GM19193 (cell line): ENCODE results near the gene PNMT.

Experiments used
- POLR2A ChIP-seq: IDR thresholded peaks from 4 replicates; pipeline ENCODE4 v1.6.1; 2011; ENCODE audit not compliant: insufficient read depth, insufficient read length; ENCODE audit errors: extremely low read depth

The PNMT gene

GRCh38 chr17:39641883-39642282 is 26.4 kb upstream of the PNMT start:
- no peak for TF ChIP-seq POLR2A

- TF ChIP-seq POLR2A = no peak
These were observed 25.8 kb upstream of the PNMT start for GRCh38 chr17:39642291-39643074.

- TF ChIP-seq POLR2A = no peak
These were observed 25.0 kb upstream of the PNMT start for GRCh38 chr17:39643271-39643670.

GRCh38 chr17:39647256-39647655 is 21.0 kb upstream of the PNMT start:
- no peak for TF ChIP-seq POLR2A

GRCh38 chr17:39648616-39649366 is 19.5 kb upstream of the PNMT start:
- TF ChIP-seq POLR2A = no peak

- TF ChIP-seq POLR2A = no peak
These were observed 18.1 kb upstream of the PNMT start for GRCh38 chr17:39650121-39650579.

GRCh38 chr17:39651923-39652586 is 16.2 kb upstream of the PNMT start:
- TF ChIP-seq POLR2A = no peak

- no peak for TF ChIP-seq POLR2A
These were observed 15.5 kb upstream of the PNMT start for GRCh38 chr17:39652587-39653315.

GRCh38 chr17:39653316-39653661 is 15.0 kb upstream of the PNMT start:
- TF ChIP-seq POLR2A = no peak

GRCh38 chr17:39653662-39654331 is 14.5 kb upstream of the PNMT start:
- no peak for TF ChIP-seq POLR2A

- no peak for TF ChIP-seq POLR2A
These were observed 13.1 kb upstream of the PNMT start for GRCh38 chr17:39655105-39655504.

- TF ChIP-seq POLR2A = no peak
These were observed 9.9 kb upstream of the PNMT start for GRCh38 chr17:39658346-39658745.

GRCh38 chr17:39658760-39659159 is 9.5 kb upstream of the PNMT start:
- TF ChIP-seq POLR2A = no peak

- no peak for TF ChIP-seq POLR2A
These were observed 8.8 kb upstream of the PNMT start for GRCh38 chr17:39659279-39660010.
